NCI-H146 treated with DMSO at 0.1 percent for 48 hours (cell line): ENCODE measurements around the gene YBX2.

Experiments
- DNase-seq: peaks from one replicate; lab custom pipeline; 2025; ENCODE audit not compliant: unreplicated experiment; lab: John Stamatoyannopoulos, UW

Gene YBX2

DNA sequence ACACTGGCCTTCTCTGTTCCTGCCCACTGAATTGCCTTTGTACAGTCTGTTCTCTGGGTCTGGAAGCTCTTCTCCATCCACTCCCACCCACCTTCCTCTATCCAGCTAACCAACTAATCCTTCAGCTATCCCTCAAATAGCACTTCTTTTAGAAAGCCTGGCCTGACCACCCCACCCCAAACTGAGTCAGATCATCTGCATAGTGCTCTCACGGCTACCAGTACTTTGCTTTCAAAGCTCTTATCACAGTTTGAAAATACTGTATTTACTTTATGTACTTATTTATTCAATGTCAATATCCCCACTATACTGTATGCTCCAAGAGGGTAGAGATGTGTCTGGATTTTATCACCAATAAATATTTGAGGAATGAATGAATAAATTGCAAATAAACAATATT, 27.7 kb downstream of the YBX2 start:
- DNase-seq: no peak

DNA sequence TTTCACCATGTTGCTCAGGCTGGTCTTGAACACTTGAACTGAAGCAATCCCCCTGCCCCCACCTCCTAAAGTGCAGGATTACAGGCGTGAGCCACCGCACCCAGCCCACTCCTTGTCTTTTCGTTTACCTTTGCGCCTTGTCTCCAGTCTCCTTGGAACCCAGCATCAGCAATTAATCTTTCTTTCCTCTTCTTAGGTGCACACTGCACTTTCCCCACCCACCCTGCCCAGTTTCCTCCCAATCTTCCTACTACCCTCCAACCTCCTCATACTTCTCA, 30.7 kb downstream of the YBX2 start:
- DNase-seq: no peak

DNA sequence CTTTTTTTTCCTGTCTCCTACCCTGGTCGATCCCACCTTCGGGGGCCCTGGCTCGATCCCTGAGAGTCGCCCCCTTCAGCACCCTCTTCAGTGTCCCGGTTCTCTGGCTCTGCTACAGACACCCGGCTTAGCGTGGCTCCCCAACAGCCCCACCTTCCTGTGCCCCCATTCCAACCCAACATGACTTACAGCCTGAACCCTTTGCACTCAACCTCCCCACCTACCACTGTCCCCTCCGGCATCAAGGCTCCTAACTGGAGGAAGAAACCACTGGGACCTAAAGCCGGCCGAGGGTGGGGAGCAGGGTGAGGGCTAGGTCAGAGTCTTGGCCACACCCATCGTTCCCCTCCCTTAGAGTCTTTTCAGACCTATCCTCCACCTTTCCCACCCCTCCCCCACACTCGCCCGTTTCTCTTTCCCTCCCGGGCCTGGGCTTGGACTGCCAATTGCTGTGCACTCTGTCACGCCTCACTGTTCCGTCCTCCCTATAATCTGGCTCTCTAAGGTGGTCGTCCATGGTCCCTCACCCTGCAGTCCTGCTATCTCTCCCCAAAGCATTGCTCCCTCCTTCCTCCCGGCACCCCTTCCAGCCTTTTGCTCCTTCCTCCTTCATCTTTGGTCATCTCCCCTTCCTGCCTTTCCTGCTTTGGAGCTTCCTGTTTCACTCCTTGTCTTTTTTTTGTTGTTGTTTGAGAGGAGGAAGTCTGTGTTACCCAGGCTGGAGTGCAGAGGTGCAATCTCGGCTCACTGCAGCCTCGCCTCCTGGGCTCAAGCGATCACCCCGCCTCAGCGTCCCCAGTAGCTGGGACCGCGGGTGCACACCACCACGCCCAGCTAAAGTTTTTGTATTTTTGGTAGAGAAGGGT, 31.3 kb downstream of the YBX2 start:
- peak; percentile 19 for DNase-seq

DNA sequence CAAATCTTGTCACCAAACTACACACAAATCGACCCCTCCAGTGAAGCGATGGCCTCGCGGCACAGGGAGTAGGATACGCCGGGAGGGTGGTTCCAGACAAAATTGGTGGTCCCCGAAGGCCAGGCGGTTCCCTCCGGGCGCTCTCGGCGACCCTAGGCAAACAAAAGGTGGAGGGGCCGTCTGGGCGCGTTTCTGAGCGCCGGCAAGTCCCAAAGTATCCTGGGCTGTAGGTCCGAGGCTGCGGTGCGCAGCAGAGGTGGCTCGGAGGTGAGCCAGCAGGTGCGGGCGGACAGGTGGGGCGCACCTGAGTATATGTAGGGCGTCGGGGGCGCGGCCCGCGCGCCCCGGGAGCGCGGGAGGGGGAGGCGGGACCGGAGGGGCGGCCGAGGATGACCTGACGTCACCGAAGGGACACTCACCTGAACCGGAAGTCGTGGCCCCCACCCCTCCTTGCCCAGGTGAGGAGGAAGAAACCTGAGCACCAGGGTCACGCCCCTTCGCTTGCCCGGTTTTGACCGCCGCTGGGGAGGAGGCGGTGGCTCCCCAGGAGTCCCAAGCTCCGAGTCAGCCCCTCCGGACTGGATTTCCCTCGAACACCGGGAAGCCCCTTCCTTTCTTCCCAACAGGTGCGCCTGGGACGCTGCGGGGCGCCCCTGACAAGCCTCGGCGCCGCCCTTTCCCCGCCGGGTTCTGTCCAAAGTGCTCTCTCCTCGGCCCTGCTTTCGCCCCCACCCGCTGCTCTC, 32.1 kb downstream of the YBX2 start, which contains the start of gene CLDN7:
CLDN7 (minus strand) TSS at position 287 of the 743 bp plus-strand sequence. CDS start 435 bp downstream, outside the sequence.
- DNase-seq: peak; percentile 63

- no peak for DNase-seq
Observed at GRCh38 chr17:7261379-7262191, 32.9 kb downstream of the YBX2 start.

DNA sequence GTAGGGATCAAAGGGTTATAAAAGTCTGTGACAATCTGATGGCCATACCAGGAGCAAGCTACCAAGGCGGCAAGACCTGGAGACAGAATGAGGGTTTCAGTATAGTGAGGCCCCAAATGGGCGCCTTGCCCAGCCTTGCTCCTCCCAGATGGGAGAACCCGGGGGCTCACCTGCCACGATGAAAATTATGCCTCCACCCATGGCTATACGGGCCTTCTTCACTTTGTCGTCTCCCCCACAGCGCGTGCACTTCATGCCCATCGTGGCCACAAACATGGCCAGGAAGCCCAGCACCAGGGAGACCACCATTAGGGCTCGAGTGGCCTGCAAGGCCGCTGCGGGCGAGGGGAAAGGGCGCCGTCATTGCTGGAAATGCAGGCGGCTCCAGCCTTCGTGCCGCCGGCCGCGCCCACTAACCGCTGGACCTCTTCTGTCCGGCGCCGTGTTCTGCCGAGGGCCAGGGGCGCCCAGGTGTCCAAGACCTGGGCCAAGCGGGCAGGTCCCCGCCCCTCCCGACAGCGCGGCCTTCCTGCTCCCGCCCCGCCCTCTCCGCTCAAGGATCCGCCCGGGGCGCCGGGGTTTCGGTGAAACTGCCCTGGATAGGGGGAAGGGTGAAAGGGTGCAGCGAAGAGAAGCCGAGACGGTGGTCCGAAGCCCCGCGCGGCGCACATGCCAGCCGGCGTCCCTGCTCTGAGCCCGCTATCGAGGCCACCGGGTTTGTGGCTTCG, 33.6 kb downstream of the YBX2 start:
- peak; percentile 36 for DNase-seq

DNA sequence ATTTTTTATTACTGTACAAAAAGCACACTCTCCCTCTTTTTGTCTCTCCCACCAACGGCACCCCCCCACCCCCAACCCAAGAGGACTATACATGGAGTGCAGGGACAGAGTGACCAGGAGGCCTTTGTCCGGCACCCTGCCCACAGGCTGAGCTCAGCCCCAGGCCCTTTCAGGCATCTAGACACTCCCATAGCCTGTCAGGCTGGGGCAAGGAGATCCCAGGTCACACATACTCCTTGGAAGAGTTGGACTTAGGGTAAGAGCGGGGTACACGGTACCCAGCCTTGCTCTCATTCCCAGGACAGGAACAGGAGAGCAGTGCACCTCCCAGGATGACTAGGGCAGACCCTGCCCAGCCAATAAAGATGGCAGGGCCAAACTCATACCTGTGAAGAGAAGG, 34.3 kb downstream of the YBX2 start:
- no peak for DNase-seq

- DNase-seq: no peak
Observed at GRCh38 chr17:7259555-7259889, 34.9 kb downstream of the YBX2 start.

DNA sequence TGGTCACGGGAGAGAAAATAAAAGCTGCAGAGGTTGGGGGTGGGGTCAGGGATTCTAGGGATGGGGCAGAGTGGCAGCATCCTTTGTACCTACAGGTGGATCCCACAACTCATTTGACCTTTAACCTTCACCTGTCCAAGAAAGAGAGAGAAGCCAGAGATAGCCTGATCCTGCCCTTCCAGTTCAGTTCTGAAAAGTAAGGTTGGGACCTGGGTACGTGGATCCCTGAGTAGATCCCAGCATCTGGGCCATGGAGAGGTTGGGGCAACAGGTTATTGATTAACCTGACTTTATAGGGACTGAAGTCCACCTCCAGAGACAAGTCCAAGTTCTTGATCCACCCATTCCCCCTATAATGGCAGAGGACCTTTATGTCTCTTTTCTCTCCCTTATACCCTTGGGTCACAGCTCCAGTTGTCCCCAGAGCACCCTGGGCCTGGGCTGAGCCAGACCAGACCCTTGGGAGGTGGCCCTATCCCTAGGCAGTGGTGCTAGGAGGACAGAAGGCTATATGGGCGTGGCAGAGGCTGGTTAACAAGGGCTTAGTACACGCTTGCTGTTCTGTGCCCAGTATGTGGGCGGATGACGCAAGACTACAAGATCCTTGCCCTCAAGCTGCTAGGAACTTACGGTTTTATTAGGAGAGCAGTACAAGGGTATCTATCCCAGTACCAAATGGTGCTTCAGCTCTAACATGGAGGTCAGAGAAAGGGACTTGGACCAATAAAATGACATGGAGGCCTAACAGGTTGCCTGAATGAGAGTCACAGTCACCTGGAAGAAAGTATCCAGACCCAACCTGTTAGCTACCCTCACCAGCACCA, 35.5 kb downstream of the YBX2 start:
- no peak for DNase-seq

GRCh38 chr17:7256766-7257456, 37.5 kb downstream of the YBX2 start:
- DNase-seq: no peak

- no peak for DNase-seq
Observed at GRCh38 chr17:7254511-7254910, 39.9 kb downstream of the YBX2 start.

DNA sequence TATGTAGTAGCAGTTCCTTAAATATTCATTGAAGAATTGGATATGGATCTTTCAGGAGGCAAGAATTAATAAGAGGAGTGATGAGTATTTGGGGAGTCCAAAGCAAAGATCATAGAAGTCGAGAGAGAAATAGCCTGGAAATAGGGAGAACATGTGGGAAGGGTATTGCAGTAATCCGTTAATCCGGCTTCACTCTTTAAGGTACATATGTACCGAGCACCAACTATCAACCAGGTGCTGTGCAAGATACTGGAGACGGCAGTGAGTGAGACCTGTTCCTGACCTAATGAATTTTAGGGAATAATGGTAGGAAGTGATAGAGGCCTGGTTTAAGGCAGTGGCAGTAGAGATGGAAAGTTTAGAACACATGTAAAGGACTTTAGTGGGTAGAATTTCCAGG, 41.4 kb downstream of the YBX2 start:
- DNase-seq: no peak

DNA sequence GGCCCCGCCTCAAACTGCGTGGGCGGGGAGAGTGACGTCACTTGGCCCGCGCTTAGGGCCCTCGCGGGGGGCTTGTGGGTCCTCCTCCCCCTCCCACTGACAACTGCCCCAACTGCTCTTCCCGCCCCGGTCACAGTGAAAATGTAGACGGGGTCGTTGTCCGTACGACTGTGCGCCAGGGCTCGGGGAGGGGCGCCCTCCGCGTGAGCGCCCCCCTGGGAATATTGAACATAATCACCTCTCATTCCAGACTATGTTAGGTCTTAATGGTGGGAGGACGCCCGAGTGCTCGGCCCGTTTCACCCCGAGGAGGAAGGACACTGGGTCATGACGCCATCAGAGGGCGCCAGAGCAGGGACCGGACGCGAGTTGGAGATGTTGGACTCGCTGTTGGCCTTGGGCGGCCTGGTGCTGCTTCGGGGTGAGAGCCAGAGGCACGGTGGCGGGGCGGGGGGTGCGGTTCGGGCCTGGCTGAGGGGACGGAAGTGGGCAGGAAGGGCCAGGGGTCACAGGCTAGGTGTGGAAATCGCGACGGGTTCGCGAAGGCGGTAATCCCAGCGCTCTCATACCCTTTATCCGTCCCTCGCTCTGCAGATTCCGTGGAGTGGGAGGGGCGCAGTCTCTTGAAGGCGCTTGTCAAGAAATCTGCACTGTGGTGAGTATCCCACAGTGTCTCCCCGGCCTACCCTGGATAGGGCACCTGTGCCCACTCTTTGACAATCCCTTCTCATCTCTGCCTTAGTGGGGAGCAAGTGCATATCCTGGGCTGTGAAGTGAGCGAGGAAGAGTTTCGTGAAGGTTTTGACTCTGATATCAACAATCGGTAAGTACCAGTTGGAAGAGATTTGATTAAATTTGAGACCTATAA, 42.0 kb downstream of the YBX2 start, which contains the start of gene ELP5:
ELP5 (plus strand) TSS at position 40 of the 868 bp plus-strand sequence; CDS start at position 376, 336 bp downstream.
- DNase-seq: peak; percentile 84

GRCh38 chr17:7251661-7252175, 42.7 kb downstream of the YBX2 start, which contains the start of gene CTDNEP1:
Gene CTDNEP1, minus strand, starts transcription at chr17:7251734. Its CDS starts 438 bp downstream, at chr17:7251296.
- DNase-seq: peak; percentile 96

- no peak for DNase-seq
Observed at GRCh38 chr17:7250695-7251627, 43.5 kb downstream of the YBX2 start.

GRCh38 chr17:7249830-7250229, 44.6 kb downstream of the YBX2 start:
- no peak for DNase-seq

- DNase-seq: no peak
Observed at GRCh38 chr17:7249214-7249613, 45.2 kb downstream of the YBX2 start.
